VCaP (cell line): Measurements from ENCODE around the gene MUC5B.

Source experiments
- H3K27ac ChIP-seq: fragments of 450-650 bp; 2 replicates; pipeline ENCODE4 v1.5.1; 2017
- TF ChIP-seq, protein P1 (sequence below): fragments of 450-650 bp; conservative IDR thresholded peaks from 2 replicates; pipeline ENCODE4 v1.5.1; 2017; ENCODE audit warnings: mild to moderate bottlenecking, moderate library complexity

MUC5B gene

GRCh38 chr11:1293619-1294015 is 70.8 kb downstream of the MUC5B start:
- no peak overlapping the region for H3K27ac ChIP-seq
- TF ChIP-seq, protein P1, sequence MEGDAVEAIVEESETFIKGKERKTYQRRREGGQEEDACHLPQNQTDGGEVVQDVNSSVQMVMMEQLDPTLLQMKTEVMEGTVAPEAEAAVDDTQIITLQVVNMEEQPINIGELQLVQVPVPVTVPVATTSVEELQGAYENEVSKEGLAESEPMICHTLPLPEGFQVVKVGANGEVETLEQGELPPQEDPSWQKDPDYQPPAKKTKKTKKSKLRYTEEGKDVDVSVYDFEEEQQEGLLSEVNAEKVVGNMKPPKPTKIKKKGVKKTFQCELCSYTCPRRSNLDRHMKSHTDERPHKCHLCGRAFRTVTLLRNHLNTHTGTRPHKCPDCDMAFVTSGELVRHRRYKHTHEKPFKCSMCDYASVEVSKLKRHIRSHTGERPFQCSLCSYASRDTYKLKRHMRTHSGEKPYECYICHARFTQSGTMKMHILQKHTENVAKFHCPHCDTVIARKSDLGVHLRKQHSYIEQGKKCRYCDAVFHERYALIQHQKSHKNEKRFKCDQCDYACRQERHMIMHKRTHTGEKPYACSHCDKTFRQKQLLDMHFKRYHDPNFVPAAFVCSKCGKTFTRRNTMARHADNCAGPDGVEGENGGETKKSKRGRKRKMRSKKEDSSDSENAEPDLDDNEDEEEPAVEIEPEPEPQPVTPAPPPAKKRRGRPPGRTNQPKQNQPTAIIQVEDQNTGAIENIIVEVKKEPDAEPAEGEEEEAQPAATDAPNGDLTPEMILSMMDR, result peak; percentile 69

DNA sequence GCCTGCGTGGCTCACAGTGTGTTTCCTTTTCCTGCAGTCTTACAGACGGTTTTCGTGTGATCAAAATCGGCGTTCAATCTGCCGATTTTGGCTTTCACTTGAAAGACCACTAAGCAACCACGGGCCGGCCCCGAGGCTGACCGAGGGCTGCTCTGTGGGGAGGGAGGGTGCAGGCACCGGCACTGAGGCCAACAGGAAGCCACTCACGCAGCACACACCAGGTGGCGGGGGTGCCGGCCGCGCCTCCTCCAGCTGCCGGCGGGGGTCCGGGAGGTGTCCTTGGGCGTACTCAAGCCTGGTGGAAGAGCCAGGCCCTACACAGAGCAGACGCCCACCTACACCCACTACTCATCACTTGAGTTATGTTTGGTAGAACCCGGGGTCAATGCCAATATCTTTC is 72.2 kb downstream of the MUC5B start:
- TF ChIP-seq, protein P1, result no peak
- H3K27ac ChIP-seq, result peak overlapping the region; percentile 26

GRCh38 chr11:1295591-1295990 is 72.7 kb downstream of the MUC5B start:
- peak overlapping the region; percentile 26 for H3K27ac ChIP-seq
- TF ChIP-seq, protein P1, result no peak

- peak overlapping the region; percentile 26 for H3K27ac ChIP-seq
- TF ChIP-seq, protein P1, result no peak
Measured at GRCh38 chr11:1296287-1296686, 73.4 kb downstream of the MUC5B start.

- TF ChIP-seq, protein P1, result no peak
- peak overlapping the region; percentile 97 for H3K27ac ChIP-seq
Measured at GRCh38 chr11:1297011-1297575, 74.2 kb downstream of the MUC5B start.

DNA sequence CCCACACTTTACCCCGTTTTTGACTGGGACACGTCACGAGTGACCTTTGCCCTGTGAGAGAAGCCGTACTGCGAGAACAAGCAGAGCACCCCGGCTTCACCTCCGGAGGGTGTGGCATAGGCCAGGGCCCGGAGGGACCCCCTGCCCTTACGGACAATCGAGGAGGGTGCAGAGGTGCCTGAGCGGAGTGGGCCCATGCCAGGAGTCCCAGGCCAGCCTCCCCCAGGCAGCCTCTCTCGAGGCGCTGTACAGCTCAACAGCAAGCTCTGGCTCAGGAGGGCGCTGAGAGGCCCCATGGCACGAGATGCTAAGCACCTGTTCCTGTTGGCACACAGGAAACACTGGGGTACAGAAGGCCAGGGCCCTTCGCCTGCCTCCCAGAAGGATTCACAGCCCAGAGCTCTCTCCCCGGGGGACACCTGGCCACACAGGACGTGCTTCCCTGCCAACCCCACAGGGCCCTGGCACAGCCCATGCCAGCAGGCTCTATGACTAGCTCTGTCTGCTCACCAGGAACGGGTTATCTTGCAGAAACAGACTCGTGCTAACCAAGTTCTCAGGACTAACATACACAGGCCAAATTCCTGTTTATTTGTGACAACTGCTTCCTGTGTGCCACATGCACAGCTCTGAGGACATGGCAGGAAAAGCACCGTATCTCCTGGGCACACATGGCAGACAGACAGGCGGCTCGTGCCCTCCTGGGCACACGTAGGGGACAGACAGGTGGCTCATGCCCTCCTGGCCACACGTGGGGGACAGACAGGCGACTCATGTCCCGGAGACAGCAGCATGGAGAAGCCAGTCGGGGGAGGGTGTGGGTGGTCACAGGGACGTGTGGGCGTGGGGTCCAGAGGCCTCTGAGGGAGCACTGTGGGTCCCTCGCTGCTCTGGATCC is 75.0 kb downstream of the MUC5B start:
- TF ChIP-seq, protein P1, result no peak
- H3K27ac ChIP-seq, result peak overlapping the region; percentile 97

GRCh38 chr11:1298695-1299492 is 76.0 kb downstream of the MUC5B start:
- TF ChIP-seq, protein P1, result no peak
- H3K27ac ChIP-seq, result peak overlapping the region; percentile 97
